NCI-H187 (cell line): ENCODE data around the gene SLC28A1.
"Not testable (repeated sequence)": the region's sequence is repeated elsewhere in the genome, so short reads cannot be mapped to it uniquely, and the experiment has no call there.

Experiments
- DNase-seq, 2 experiments: peaks; one replicate each; lab custom pipeline; 2025; lab: John Stamatoyannopoulos, UW

The SLC28A1 gene

GRCh38 chr15:84910928-84911623 is 26.6 kb downstream of the SLC28A1 start:
- no peak for DNase-seq

- DNase-seq, result no peak
Observed at GRCh38 chr15:84911879-84912660, 27.6 kb downstream of the SLC28A1 start.

GRCh38 chr15:84913360-84913723 is 28.9 kb downstream of the SLC28A1 start:
- DNase-seq, result no peak

- DNase-seq, result no peak
Observed at GRCh38 chr15:84914351-84914750, 29.9 kb downstream of the SLC28A1 start.

GRCh38 chr15:84914909-84915605 is 30.6 kb downstream of the SLC28A1 start:
- no peak for DNase-seq

- no peak for DNase-seq
Observed at GRCh38 chr15:84915606-84915958, 31.1 kb downstream of the SLC28A1 start.

GRCh38 chr15:84917452-84917851 is 33.0 kb downstream of the SLC28A1 start:
- DNase-seq, result no peak

GRCh38 chr15:84919106-84919667 is 34.7 kb downstream of the SLC28A1 start:
- DNase-seq, result no peak

GRCh38 chr15:84921121-84921520 is 36.7 kb downstream of the SLC28A1 start:
- no peak for DNase-seq

GRCh38 chr15:84922530-84922929 is 38.1 kb downstream of the SLC28A1 start:
- no peak for DNase-seq

GRCh38 chr15:84924077-84924731 is 39.7 kb downstream of the SLC28A1 start:
- no peak for DNase-seq

- not testable (repeated sequence) for DNase-seq
Observed at GRCh38 chr15:84924821-84925569, 40.5 kb downstream of the SLC28A1 start.

GRCh38 chr15:84925906-84926305 is 41.4 kb downstream of the SLC28A1 start:
- no peak for DNase-seq

- no peak for DNase-seq
Observed at GRCh38 chr15:84926491-84927230, 42.2 kb downstream of the SLC28A1 start.

- no peak for DNase-seq
Observed at GRCh38 chr15:84928843-84929168, 44.3 kb downstream of the SLC28A1 start.

GRCh38 chr15:84929795-84930603 is 45.5 kb downstream of the SLC28A1 start:
- no peak for DNase-seq

GRCh38 chr15:84934942-84935729 is 50.7 kb downstream of the SLC28A1 start:
- no peak for DNase-seq

- no peak for DNase-seq
Observed at GRCh38 chr15:84937144-84937543, 52.7 kb downstream of the SLC28A1 start.

GRCh38 chr15:84938726-84939125 is 54.3 kb downstream of the SLC28A1 start:
- no peak for DNase-seq
